PC-3 (cell line): ENCODE measurements around the gene FANCE.

Experiments
- EZH2 ChIP-seq: fragments of 300-600 bp; sonication (generic); IDR thresholded peaks from one replicate; pipeline ENCODE4 v1.6.1; 2017; ENCODE audit warnings: antibody characterized with exemption, mild to moderate bottlenecking, low read length; ENCODE audit not compliant: unreplicated experiment
- EZH2phosphoT487 ChIP-seq: fragments of 300-600 bp; sonication (generic); IDR thresholded peaks from 2 replicates; pipeline ENCODE4 v1.6.1; 2018; ENCODE audit warnings: mild to moderate bottlenecking, antibody characterized with exemption, low read length, borderline replicate concordance
- TF ChIP-seq, protein P1 (sequence below): fragments of 300-600 bp; sonication (generic); conservative IDR thresholded peaks from 2 replicates; pipeline ENCODE4 v1.5.1; 2017; ENCODE audit warnings: antibody characterized with exemption, low read depth, mild to moderate bottlenecking, low read length

DNA sequence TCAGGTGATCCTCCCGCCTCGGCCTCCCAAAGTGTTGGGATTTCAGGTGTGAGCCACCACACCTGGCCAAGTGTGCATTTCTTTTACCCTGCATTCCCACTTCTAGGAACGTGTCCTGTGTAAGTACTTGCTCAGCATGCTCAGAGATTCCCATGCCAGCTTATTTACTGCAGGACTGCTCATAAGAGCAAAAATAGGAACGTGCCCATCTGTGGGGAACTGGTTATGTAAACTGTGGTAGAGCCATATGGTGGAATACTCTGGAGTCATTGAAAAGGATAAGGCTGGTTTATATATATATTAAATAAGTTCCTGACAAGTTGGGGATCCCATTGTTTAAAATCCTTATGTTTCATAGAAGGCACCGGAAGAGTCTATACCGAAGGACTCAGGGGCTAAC lies 38.2 kb upstream of the FANCE start:
- TF ChIP-seq, protein P1, sequence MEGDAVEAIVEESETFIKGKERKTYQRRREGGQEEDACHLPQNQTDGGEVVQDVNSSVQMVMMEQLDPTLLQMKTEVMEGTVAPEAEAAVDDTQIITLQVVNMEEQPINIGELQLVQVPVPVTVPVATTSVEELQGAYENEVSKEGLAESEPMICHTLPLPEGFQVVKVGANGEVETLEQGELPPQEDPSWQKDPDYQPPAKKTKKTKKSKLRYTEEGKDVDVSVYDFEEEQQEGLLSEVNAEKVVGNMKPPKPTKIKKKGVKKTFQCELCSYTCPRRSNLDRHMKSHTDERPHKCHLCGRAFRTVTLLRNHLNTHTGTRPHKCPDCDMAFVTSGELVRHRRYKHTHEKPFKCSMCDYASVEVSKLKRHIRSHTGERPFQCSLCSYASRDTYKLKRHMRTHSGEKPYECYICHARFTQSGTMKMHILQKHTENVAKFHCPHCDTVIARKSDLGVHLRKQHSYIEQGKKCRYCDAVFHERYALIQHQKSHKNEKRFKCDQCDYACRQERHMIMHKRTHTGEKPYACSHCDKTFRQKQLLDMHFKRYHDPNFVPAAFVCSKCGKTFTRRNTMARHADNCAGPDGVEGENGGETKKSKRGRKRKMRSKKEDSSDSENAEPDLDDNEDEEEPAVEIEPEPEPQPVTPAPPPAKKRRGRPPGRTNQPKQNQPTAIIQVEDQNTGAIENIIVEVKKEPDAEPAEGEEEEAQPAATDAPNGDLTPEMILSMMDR, result no peak
- no peak for TF ChIP-seq EZH2
- no peak for TF ChIP-seq EZH2phosphoT487
